Psoas muscle (tissue), 8 donors: ENCODE results near the gene GSC. TPM values are rescaled to one million over a fixed set of nuclear protein-coding genes. Genes with fewer than 3 reads are reported as not detected.

Experiments used
- ATAC-seq, 4 donors: fragments of 200-7000 bp; cut with Tn5 transposase; one replicate each; pipeline ENCODE4 v1.9.1; 2020; ENCODE audit warnings: moderate library complexity in 3 of 4, mild to moderate bottlenecking in 2 of 4
- DNase-seq, 2 donors: peaks; one replicate each; pipeline ENCODE4 v3.0.0-alpha.2; 2020
- H3K27ac ChIP-seq: fragments of 200-600 bp; one replicate; pipeline ENCODE4 v1.8.0; 2022
- H3K27me3 ChIP-seq, 3 donors: fragments of 200-600 bp in 1 of 3; one replicate each; pipeline versions ENCODE4 v1.6.1 to v1.8.0; 2013 to 2022; ENCODE audit warnings: low read length in 2 of 3, mild to moderate bottlenecking in 2 of 3, moderate library complexity in 1 of 3; ENCODE audit not compliant: insufficient read depth in 3 of 3
- H3K36me3 ChIP-seq, 2 donors: fragments of 200-600 bp in 1 of 2; one replicate each; pipeline versions ENCODE4 v1.6.1 to v1.8.0; 2013 to 2022; ENCODE audit warnings: low read depth in 1 of 2, mild to moderate bottlenecking in 1 of 2, moderate library complexity in 1 of 2; ENCODE audit not compliant: insufficient read depth in 1 of 2
- H3K4me1 ChIP-seq: fragments of 200-600 bp; one replicate; pipeline ENCODE4 v1.8.0; 2022
- H3K4me3 ChIP-seq: fragments of 200-600 bp; one replicate; pipeline ENCODE4 v1.8.0; 2022; ENCODE audit warnings: mild to moderate bottlenecking
- H3K9me3 ChIP-seq: fragments of 200-600 bp; one replicate; pipeline ENCODE4 v1.8.0; 2022
- CTCF ChIP-seq: fragments of 200-600 bp; IDR thresholded peaks from one replicate; pipeline ENCODE4 v1.8.0; 2022; ENCODE audit warnings: antibody characterized with exemption
- WGBS, 3 donors: extraction: QIAGEN DNeasy Blood & Tissue Kit; methylation state at CpG; one replicate each; pipeline versions ENCODE4 v1.1.6 to v1.1.7; 2013; 5-methylcytosine and 5-hydroxymethylcytosine counted together
- intact Hi-C, 2 donors: fragments of 100-400 bp; cut with DNase I; formaldehyde crosslinking; loops; one replicate each; pipeline versions ENCODE4 v1.11.0 to v1.14.2; 2022
- polyA plus RNA-seq, 3 donors: library from polyadenylated mRNA; stranded (reverse); fragments of 200-250 nt; gene quantifications; one replicate each; pipeline ENCODE4 v1.2.3, GENCODE V29; 2013
- total RNA-seq, 4 donors: library from RNA; stranded (reverse); fragmentation: NEBNext Ultra II Directional in 2 of 4; extraction: Animal tissue kit (Norgen Biotek cat#: 25700) in 2 of 4; gene quantifications; one replicate each; pipeline versions ENCODE4 v1.2.1 to v1.2.4, GENCODE V29; 2021 to 2023
- donor health status: healthy with polysubstance abuse.
- donor health status: DM: no; HTN: no; CAD: no; lungs with moderate emphysema.
- donor health status: Bipolar disorder and iron deficiency.
- donor health status: healthy.
- donor health status: DM: yes; HTN: yes; CAD: no.
- donor health status: DM: no; HTN: no; CAD: no.
- donor health status: DM: no; HTN: no; CAD: no.
- donor health status: DM: yes; HTN: yes; CAD: no.

GSC gene
- total and polyA plus RNA-seq, 7 donors, result 0.34 to 0.94 (median 0.50) TPM

- peak; percentile 73 to 85 for DNase-seq
- Histone ChIP-seq H3K27ac (peak overlapping the region; percentile 36), H3K4me3 (no peak overlapping the region), H3K36me3 (no peaks in the 10 kb centered on the region), H3K27me3 (peaks cover 2 to 38% (median 5%) of the 10 kb centered on the region in 3 donors), H3K9me3 (no peaks in the 10 kb centered on the region), H3K4me1 (no peaks in the 10 kb centered on the region)
- ATAC-seq, result peak in 3 of 4 donors; percentile 66 to 90 (median 75)
- WGBS, 3 donors, result 29 to 45% (median 31%) methylated on average over 12 of the region's 12 CpGs
- intact Hi-C loops, result no loop called here
- TF ChIP-seq CTCF, result no peak
These were observed 8.4 kb downstream of the GSC start for GRCh38 chr14:94761348-94761996.

- ATAC-seq, result no peak
- Histone ChIP-seq H3K27ac (no peak overlapping the region), H3K4me1 (no peaks in the 10 kb centered on the region), H3K4me3 (no peak overlapping the region), H3K36me3 (no peaks in the 10 kb centered on the region), H3K9me3 (no peaks in the 10 kb centered on the region), H3K27me3 (no peaks in the 10 kb centered on the region)
- WGBS, 3 donors, result 43 to 65% (median 53%) methylated on average over 3 of the region's 3 CpGs
- DNase-seq, result no peak
- intact Hi-C loops, result no loop called here
- no peak for TF ChIP-seq CTCF
These were observed 13.5 kb downstream of the GSC start for GRCh38 chr14:94756310-94756882.

- H3K4me3 ChIP-seq, result no peak overlapping the region
- ATAC-seq, result no peak
- H3K27ac ChIP-seq, result no peak overlapping the region
- 85 to 86% (median 86%) methylated on average over 6 of the region's 6 CpGs for WGBS, 3 donors
- no peak for DNase-seq
- TF ChIP-seq CTCF, result no peak
- H3K9me3 ChIP-seq, result no peaks in the 10 kb centered on the region
- H3K27me3 ChIP-seq, result no peaks in the 10 kb centered on the region
- H3K4me1 ChIP-seq, result no peaks in the 10 kb centered on the region
- intact Hi-C loops, result no loop called here
- H3K36me3 ChIP-seq, result no peaks in the 10 kb centered on the region
These were observed 15.4 kb downstream of the GSC start for GRCh38 chr14:94754391-94754942.

- WGBS, 3 donors, result 28 to 35% (median 32%) methylated on average over 23 of the region's 23 CpGs
- no peaks in the 10 kb centered on the region for H3K9me3 ChIP-seq
- no peak for TF ChIP-seq CTCF
- no peaks in the 10 kb centered on the region for H3K4me1 ChIP-seq
- intact Hi-C loops, result no loop called here
- H3K27me3 ChIP-seq, result no peaks in the 10 kb centered on the region
- H3K36me3 ChIP-seq, result no peaks in the 10 kb centered on the region
- DNase-seq, result peak in 1 of 2 donors; percentile 73
- ATAC-seq, result peak in 1 of 4 donors; percentile 51
- peak overlapping the region; percentile 50 for H3K27ac ChIP-seq
- H3K4me3 ChIP-seq, result no peak overlapping the region
These were observed 17.1 kb downstream of the GSC start for GRCh38 chr14:94752591-94753436.
